Thoracic aorta (tissue), 2 donors: ENCODE results near the gene CDC42EP2. TPM values are rescaled to one million over a fixed set of nuclear protein-coding genes. Genes with fewer than 3 reads are reported as not detected.

Experiments
- ATAC-seq: fragments of 150-250 bp; one replicate; pipeline ENCODE4 v1.8.0; 2017; ENCODE audit warnings: low read depth; ENCODE audit not compliant: insufficient number of reproducible peaks, low FRiP score
- DNase-seq: peaks from one replicate; pipeline ENCODE4 v3.0.0-alpha.2; 2020; ENCODE audit warnings: low spot score
- H3K27ac ChIP-seq, 2 donors: fragments of 200-600 bp; sonication (generic); 1 replicate in 1 of 2; 2 replicates in 1 of 2; pipeline ENCODE4 v1.5.1; 2016; ENCODE audit warnings: mild to moderate bottlenecking in 2 of 2, moderate library complexity in 2 of 2
- H3K27me3 ChIP-seq: fragments of 200-600 bp; sonication (generic); replicated peaks from 2 replicates; pipeline ENCODE4 v1.6.0; 2016; ENCODE audit warnings: mild to moderate bottlenecking; ENCODE audit not compliant: insufficient read depth
- H3K36me3 ChIP-seq: fragments of 200-600 bp; sonication (generic); one replicate; pipeline ENCODE4 v1.5.1; 2016
- H3K4me1 ChIP-seq, 2 donors: fragments of 200-600 bp; sonication (generic); 1 replicate in 1 of 2; 2 replicates in 1 of 2; pipeline versions ENCODE4 v1.5.1 to v1.6.0; 2016; ENCODE audit warnings: low read depth in 2 of 2, mild to moderate bottlenecking in 1 of 2; ENCODE audit not compliant: control insufficient read depth in 1 of 2
- H3K4me3 ChIP-seq: fragments of 200-600 bp; sonication (generic); 2 replicates; pipeline ENCODE4 v1.5.1; 2016; ENCODE audit warnings: mild to moderate bottlenecking
- H3K9me3 ChIP-seq: fragments of 200-600 bp; sonication (generic); 2 replicates; pipeline ENCODE4 v1.5.1; 2016
- total RNA-seq, 2 donors: library from RNA; depleted of rRNA; stranded (reverse); fragments of >200 nt; gene quantifications; one replicate each; pipeline versions ENCODE4 v1.1.0 to v1.2.3, GENCODE V29; 2016
- TF ChIP-seq, protein P1 (sequence below): fragments of 200-600 bp; sonication (generic); IDR thresholded peaks from one replicate; pipeline ENCODE4 v1.5.1; 2019; ENCODE audit warnings: antibody characterized with exemption

The CDC42EP2 gene
- total RNA-seq, 2 donors from 2014 or later: 8.5 to 18.7 TPM

GRCh38 chr11:65286686-65287085 lies 28.0 kb upstream of the CDC42EP2 start:
- H3K4me1 ChIP-seq: peaks cover 0 to 6% of the 10 kb centered on the region in 2 donors
- DNase-seq: no peak
- no peak for ATAC-seq
- H3K4me3 ChIP-seq: no peak overlapping the region
- H3K27me3 ChIP-seq: no peaks in the 10 kb centered on the region
- no peaks in the 10 kb centered on the region for H3K9me3 ChIP-seq
- H3K27ac ChIP-seq: no peak overlapping the region
- peaks cover 26% of the 10 kb centered on the region for H3K36me3 ChIP-seq
- TF ChIP-seq, protein P1, sequence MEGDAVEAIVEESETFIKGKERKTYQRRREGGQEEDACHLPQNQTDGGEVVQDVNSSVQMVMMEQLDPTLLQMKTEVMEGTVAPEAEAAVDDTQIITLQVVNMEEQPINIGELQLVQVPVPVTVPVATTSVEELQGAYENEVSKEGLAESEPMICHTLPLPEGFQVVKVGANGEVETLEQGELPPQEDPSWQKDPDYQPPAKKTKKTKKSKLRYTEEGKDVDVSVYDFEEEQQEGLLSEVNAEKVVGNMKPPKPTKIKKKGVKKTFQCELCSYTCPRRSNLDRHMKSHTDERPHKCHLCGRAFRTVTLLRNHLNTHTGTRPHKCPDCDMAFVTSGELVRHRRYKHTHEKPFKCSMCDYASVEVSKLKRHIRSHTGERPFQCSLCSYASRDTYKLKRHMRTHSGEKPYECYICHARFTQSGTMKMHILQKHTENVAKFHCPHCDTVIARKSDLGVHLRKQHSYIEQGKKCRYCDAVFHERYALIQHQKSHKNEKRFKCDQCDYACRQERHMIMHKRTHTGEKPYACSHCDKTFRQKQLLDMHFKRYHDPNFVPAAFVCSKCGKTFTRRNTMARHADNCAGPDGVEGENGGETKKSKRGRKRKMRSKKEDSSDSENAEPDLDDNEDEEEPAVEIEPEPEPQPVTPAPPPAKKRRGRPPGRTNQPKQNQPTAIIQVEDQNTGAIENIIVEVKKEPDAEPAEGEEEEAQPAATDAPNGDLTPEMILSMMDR: no peak

DNA sequence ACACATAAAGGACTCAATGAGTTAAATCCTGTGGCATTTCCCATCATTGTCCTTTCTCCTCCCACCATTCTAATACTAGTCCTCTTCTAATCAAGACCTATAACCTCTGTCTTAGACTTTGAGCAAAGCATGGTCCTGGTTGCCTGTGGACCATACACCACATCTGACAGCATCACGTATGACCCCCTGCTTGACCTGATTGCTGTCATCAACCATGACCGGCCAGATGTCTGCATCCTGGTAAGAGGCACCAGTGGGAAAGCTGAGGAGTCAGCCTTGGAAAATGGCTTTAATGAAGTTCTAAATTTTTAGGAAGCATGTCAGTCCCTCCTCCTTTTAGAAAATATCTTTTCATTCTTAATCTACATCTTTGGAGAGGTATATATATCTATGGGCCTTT lies 27.1 kb upstream of the CDC42EP2 start:
- ATAC-seq (no peak), DNase-seq (no peak)
- Histone ChIP-seq H3K4me3 (no peak overlapping the region), H3K9me3 (no peaks in the 10 kb centered on the region), H3K27ac (no peak overlapping the region), H3K36me3 (peaks cover 17% of the 10 kb centered on the region), H3K27me3 (no peaks in the 10 kb centered on the region), H3K4me1 (peaks cover 0 to 8% of the 10 kb centered on the region in 2 donors)
- TF ChIP-seq, protein P1: no peak

DNA sequence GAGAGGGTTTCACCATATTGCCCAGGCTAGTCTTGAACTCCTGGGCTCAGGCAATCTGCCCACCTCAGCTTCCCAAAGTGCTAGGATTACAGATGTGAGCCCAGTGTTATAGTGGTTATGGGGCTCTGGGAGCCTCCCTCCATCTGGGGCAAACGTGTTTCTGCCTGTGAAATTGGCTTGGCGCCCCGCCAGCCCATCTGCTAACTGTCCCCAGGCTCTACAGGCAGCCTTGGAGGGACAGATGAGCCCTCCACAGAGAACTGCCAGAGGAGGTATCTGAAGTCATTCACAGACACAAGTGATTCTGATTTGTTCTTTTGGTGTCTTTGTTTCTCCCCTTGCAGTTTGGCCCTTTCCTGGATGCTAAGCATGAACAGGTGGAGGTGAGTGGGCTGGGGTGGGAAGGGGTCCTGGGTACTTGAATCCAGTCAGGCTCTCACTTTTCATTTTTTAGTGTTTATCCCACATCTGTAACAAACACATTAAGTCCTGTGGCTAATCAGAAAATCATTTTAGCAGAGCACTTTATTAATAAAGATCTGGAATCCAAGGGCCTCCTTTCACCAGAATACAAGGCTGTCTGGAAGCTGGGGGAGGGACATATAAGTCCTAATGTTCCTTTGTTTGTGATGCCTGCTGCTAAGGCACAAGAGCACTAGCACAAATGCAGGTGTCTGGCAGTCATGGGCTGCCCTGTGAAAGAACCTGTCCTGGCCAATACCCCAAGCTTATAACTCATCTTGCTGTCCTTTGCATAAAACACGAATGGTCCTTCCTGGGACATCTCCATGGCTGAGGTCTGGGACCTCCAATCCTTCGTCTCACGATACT lies 25.7 kb upstream of the CDC42EP2 start:
- Histone ChIP-seq H3K27ac (no peak overlapping the region), H3K9me3 (no peaks in the 10 kb centered on the region), H3K4me1 (peaks cover 0 to 8% of the 10 kb centered on the region in 2 donors), H3K27me3 (no peaks in the 10 kb centered on the region), H3K36me3 (peaks cover 15% of the 10 kb centered on the region), H3K4me3 (no peak overlapping the region)
- TF ChIP-seq, protein P1: no peak
- DNase-seq (no peak), ATAC-seq (no peak)

- H3K36me3 ChIP-seq: peaks cover 14% of the 10 kb centered on the region
- ATAC-seq (no peak), DNase-seq (peak; percentile 59)
Observed at GRCh38 chr11:65290448-65291165, 24.1 kb upstream of the CDC42EP2 start.

DNA sequence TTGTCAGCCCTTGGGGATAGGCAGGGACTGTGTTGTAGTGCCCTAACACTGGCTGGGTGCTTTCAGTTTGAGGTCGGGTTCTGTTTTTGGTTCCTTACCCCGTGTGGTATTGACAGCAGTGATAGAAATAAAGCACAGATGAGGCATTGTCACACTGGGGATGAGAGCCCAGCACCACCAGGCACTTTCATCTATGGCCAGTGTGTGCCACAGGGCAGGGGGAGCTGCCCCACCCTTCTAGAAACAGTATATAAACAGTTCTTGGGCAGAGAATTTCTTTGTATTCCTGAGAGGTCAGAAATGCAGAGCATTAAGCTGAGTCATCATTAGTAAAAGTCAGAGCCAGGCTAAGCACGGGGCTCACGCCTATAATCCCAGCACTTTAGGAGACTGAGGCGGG lies 23.1 kb upstream of the CDC42EP2 start:
- ATAC-seq (no peak), DNase-seq (no peak)
- Histone ChIP-seq H3K9me3 (no peaks in the 10 kb centered on the region), H3K27me3 (no peaks in the 10 kb centered on the region), H3K4me3 (no peak overlapping the region), H3K4me1 (peaks cover 0 to 8% of the 10 kb centered on the region in 2 donors), H3K36me3 (peaks cover 10% of the 10 kb centered on the region), H3K27ac (peak overlapping the region in 1 of 2 donors; percentile 10)
- TF ChIP-seq, protein P1: no peak

More at GRCh38 chr11:65290448-65291165, 24.1 kb upstream of the CDC42EP2 start:
- TF ChIP-seq, protein P1: no peak
- Histone ChIP-seq H3K9me3 (no peaks in the 10 kb centered on the region), H3K27me3 (no peaks in the 10 kb centered on the region), H3K4me3 (no peak overlapping the region), H3K27ac (peak overlapping the region; percentile 10 to 15), H3K4me1 (peaks cover 0 to 8% of the 10 kb centered on the region in 2 donors)
